H1 (cell line): ENCODE results near the gene RSAD2.

Source experiments
- CHD2 ChIP-seq: IDR thresholded peaks from 2 replicates; pipeline ENCODE4 v1.6.1; 2012; ENCODE audit warnings: low read length, improper control_type of control experiment
- RXRA ChIP-seq: IDR thresholded peaks from 2 replicates; pipeline ENCODE4 v1.6.1; 2011; ENCODE audit warnings: low read depth, mild to moderate bottlenecking, low read length, moderate library complexity; ENCODE audit not compliant: insufficient read depth
- YY1 ChIP-seq: IDR thresholded peaks from 2 replicates; pipeline ENCODE4 v1.6.1; 2011; ENCODE audit warnings: low read depth, mild to moderate bottlenecking, low read length
- TF ChIP-seq, protein P1 (sequence below), 3 experiments: IDR thresholded peaks; 1 replicate in 2 of 3; 2 replicates in 1 of 3; pipeline versions ENCODE4 v1.5.1 to v1.6.1; 2011; ENCODE audit warnings: low read length in 3 of 3, mild to moderate bottlenecking in 3 of 3, inconsistent platforms in 2 of 3, low read depth in 1 of 3, moderate library complexity in 1 of 3; ENCODE audit not compliant: insufficient read depth in 1 of 3; ENCODE audit errors: control extremely low read depth in 1 of 3
- TF ChIP-seq, protein P2 (sequence below): IDR thresholded peaks from 2 replicates; pipeline ENCODE4 v1.6.1; 2011; ENCODE audit warnings: low read length, improper control_type of control experiment

DNA sequence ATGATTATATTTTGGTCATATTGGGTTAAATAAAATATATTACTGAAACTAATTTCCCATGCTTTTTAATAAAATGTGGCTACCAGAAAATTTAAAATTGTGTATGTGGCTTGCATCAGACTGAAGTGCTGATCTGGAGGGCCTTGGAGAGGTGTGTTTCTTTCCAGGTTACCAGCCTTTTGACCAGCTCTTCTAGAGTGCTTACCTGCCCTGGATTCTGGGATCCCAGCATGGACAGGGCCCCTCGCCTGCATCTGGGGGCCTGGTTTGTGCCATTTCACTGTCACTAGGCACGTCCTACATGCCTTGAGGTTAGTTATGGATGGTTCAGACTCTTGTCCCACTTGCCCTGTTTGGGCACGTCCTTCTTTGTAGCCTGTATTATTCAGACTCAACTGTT lies 50.2 kb downstream of the RSAD2 start:
- TF ChIP-seq, protein P1, sequence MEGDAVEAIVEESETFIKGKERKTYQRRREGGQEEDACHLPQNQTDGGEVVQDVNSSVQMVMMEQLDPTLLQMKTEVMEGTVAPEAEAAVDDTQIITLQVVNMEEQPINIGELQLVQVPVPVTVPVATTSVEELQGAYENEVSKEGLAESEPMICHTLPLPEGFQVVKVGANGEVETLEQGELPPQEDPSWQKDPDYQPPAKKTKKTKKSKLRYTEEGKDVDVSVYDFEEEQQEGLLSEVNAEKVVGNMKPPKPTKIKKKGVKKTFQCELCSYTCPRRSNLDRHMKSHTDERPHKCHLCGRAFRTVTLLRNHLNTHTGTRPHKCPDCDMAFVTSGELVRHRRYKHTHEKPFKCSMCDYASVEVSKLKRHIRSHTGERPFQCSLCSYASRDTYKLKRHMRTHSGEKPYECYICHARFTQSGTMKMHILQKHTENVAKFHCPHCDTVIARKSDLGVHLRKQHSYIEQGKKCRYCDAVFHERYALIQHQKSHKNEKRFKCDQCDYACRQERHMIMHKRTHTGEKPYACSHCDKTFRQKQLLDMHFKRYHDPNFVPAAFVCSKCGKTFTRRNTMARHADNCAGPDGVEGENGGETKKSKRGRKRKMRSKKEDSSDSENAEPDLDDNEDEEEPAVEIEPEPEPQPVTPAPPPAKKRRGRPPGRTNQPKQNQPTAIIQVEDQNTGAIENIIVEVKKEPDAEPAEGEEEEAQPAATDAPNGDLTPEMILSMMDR (IDR thresholded peaks at IDR 0.05; ENCODE audit: control extremely low read depth in 1 of 3, insufficient read depth in 1 of 3, low read depth in 1 of 3, low read length in 3 of 3), result no peak
- TF ChIP-seq YY1, result no peak
- no peak for TF ChIP-seq RXRA
- no peak for TF ChIP-seq CHD2
- TF ChIP-seq, protein P2, sequence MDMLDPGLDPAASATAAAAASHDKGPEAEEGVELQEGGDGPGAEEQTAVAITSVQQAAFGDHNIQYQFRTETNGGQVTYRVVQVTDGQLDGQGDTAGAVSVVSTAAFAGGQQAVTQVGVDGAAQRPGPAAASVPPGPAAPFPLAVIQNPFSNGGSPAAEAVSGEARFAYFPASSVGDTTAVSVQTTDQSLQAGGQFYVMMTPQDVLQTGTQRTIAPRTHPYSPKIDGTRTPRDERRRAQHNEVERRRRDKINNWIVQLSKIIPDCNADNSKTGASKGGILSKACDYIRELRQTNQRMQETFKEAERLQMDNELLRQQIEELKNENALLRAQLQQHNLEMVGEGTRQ, result no peak
